Glutamatergic neuron (in vitro differentiated cells): ENCODE measurements around the gene SELL. TPM values are rescaled to one million over a fixed set of nuclear protein-coding genes. Genes with fewer than 3 reads are reported as not detected.

Experiments
- DNase-seq: peaks from one replicate; pipeline ENCODE4 v3.0.0; 2022
- H3K27ac Mint-ChIP-seq: one replicate; pipeline ENCODE4 v1.8.0; 2020; ENCODE audit warnings: mild to moderate bottlenecking, mixed read lengths, inconsistent platforms; ENCODE audit not compliant: unreplicated experiment
- H3K27me3 Mint-ChIP-seq: one replicate; pipeline ENCODE4 v1.8.0; 2020; ENCODE audit warnings: mild to moderate bottlenecking, moderate library complexity, mixed read lengths, inconsistent platforms; ENCODE audit not compliant: unreplicated experiment
- H3K36me3 Mint-ChIP-seq: one replicate; pipeline ENCODE4 v1.8.0; 2020; ENCODE audit warnings: mild to moderate bottlenecking, mixed read lengths, inconsistent platforms; ENCODE audit not compliant: unreplicated experiment
- H3K4me1 Mint-ChIP-seq: one replicate; pipeline ENCODE4 v1.8.0; 2020; ENCODE audit warnings: mild to moderate bottlenecking, low read depth, mixed read lengths, inconsistent platforms; ENCODE audit not compliant: unreplicated experiment
- H3K4me3 Mint-ChIP-seq: one replicate; pipeline ENCODE4 v1.8.0; 2020; ENCODE audit warnings: mild to moderate bottlenecking, mixed read lengths, inconsistent platforms; ENCODE audit not compliant: unreplicated experiment
- H3K9me3 Mint-ChIP-seq: one replicate; pipeline ENCODE4 v1.8.0; 2020; ENCODE audit warnings: mild to moderate bottlenecking, moderate library complexity, mixed read lengths, inconsistent platforms; ENCODE audit not compliant: unreplicated experiment
- CTCF ChIP-seq: fragments of 200-600 bp; sonication (generic); IDR thresholded peaks from one replicate; pipeline ENCODE4 v1.5.0; 2021; ENCODE audit not compliant: partially characterized antibody, unreplicated experiment
- total RNA-seq: library from RNA; stranded (reverse); fragmentation: NEBNext Ultra II Directional; extraction: Animal tissue kit (Norgen Biotek cat#: 25700); gene quantifications from one replicate; pipeline ENCODE4 v1.2.1, GENCODE V29; 2021; ENCODE audit not compliant: unreplicated experiment

Gene SELL
- total RNA-seq, 1 donor from 2014 or later = not detected

- no peaks in the 10 kb centered on the region for H3K4me1 Mint-ChIP-seq
- no peaks in the 10 kb centered on the region for H3K36me3 Mint-ChIP-seq
- no peak overlapping the region for H3K27ac Mint-ChIP-seq
- H3K9me3 Mint-ChIP-seq = no peaks in the 10 kb centered on the region
- H3K27me3 Mint-ChIP-seq = no peaks in the 10 kb centered on the region
- no peak overlapping the region for H3K4me3 Mint-ChIP-seq
- TF ChIP-seq CTCF = no peak
- no peak for DNase-seq
Measured at GRCh38 chr1:169698976-169699375, 12.4 kb downstream of the SELL start.

- Mint-ChIP-seq H3K4me3 (no peak overlapping the region), H3K9me3 (no peaks in the 10 kb centered on the region), H3K4me1 (no peaks in the 10 kb centered on the region), H3K27ac (no peak overlapping the region), H3K27me3 (no peaks in the 10 kb centered on the region), H3K36me3 (no peaks in the 10 kb centered on the region)
- DNase-seq = no peak
- no peak for TF ChIP-seq CTCF
Measured at GRCh38 chr1:169697755-169698154, 13.7 kb downstream of the SELL start.

GRCh38 chr1:169696273-169697100 is 14.9 kb downstream of the SELL start:
- Mint-ChIP-seq H3K27me3 (no peaks in the 10 kb centered on the region), H3K27ac (no peak overlapping the region), H3K4me1 (no peaks in the 10 kb centered on the region), H3K4me3 (no peak overlapping the region), H3K36me3 (no peaks in the 10 kb centered on the region), H3K9me3 (no peaks in the 10 kb centered on the region)
- no peak for DNase-seq
- TF ChIP-seq CTCF = no peak

GRCh38 chr1:169694304-169695075 is 16.9 kb downstream of the SELL start:
- no peaks in the 10 kb centered on the region for H3K9me3 Mint-ChIP-seq
- H3K27me3 Mint-ChIP-seq = peaks cover 2% of the 10 kb centered on the region
- no peak for DNase-seq
- no peak overlapping the region for H3K27ac Mint-ChIP-seq
- H3K36me3 Mint-ChIP-seq = no peaks in the 10 kb centered on the region
- no peak for TF ChIP-seq CTCF
- H3K4me3 Mint-ChIP-seq = no peak overlapping the region
- H3K4me1 Mint-ChIP-seq = no peaks in the 10 kb centered on the region
